HepG2 (cell line): ENCODE measurements around the gene STK4. TPM values are rescaled to one million over a fixed set of nuclear protein-coding genes. Genes with fewer than 3 reads are reported as not detected.

ENCODE experiments used
- ATAC-seq: fragments of 200-7000 bp; cut with Tn5 transposase; 3 replicates; pipeline ENCODE4 v1.9.1; 2020; ENCODE audit warnings: mild to moderate bottlenecking, moderate library complexity
- BruUV-seq: library from RNA; stranded (reverse); fragments of 400-500 nt; replicated peaks from 2 replicates; lab custom pipeline; 2021; lab: Mats Ljungman, UMichigan
- CTCF ChIA-PET: fragments of 300-600 bp; formaldehyde crosslinking; extraction: SDS; loops from one replicate; lab custom pipeline; 2021; ENCODE audit warnings: low total read pairs, inconsistent platforms, low intra/inter-chr PET ratio; lab: Yijun Ruan, JAX
- POLR2A ChIA-PET: fragments of 350-600 bp; sonication (Branson Sonifier 250); formaldehyde crosslinking; loops from one replicate; lab custom pipeline; 2020; ENCODE audit warnings: antibody characterized with exemption, inconsistent platforms; lab: Yijun Ruan, JAX
- DNase-seq: peaks from one replicate; pipeline ENCODE4 v3.0.0-alpha.2; 2015; ENCODE audit warnings: low spot score
- FAIRE-seq: peaks from 3 replicates; lab custom pipeline; 2011; peaks lifted over from hg19 to GRCh38; lab: Jason Lieb, UNC
- H2AFZ ChIP-seq: one replicate; pipeline ENCODE4 v1.6.1; 2011; ENCODE audit warnings: low read length, inconsistent platforms
- H3K27ac ChIP-seq: fragments of 300-600 bp; 3 replicates; pipeline ENCODE4 v1.8.0; 2011; ENCODE audit warnings: mixed run types, mild to moderate bottlenecking, mixed read lengths, low read length, inconsistent platforms; ENCODE audit not compliant: insufficient read depth; ENCODE audit errors: extremely low read length
- H3K27me3 ChIP-seq, 2 experiments: fragments of 200-600 bp in 1 of 2; 2 replicates in 1 of 2; 3 replicates in 1 of 2; pipeline versions ENCODE4 v1.6.0 to v1.8.0; 2011; ENCODE audit warnings: low read length in 2 of 2, mild to moderate bottlenecking in 2 of 2, moderate library complexity in 2 of 2, inconsistent platforms in 1 of 2; ENCODE audit not compliant: insufficient read depth in 2 of 2, control insufficient read depth in 1 of 2
- H3K36me3 ChIP-seq, 2 experiments: fragments of 200-600 bp in 1 of 2; replicated peaks in 1 of 2; 2 replicates in 1 of 2; 3 replicates in 1 of 2; pipeline versions ENCODE4 v1.5.1 to v1.8.0; 2011; ENCODE audit warnings: low read length in 2 of 2, inconsistent platforms in 1 of 2; ENCODE audit not compliant: insufficient read depth in 2 of 2, control insufficient read depth in 1 of 2
- H3K4me1 ChIP-seq: 2 replicates; pipeline ENCODE4 v1.5.1; 2012; ENCODE audit warnings: low read length, inconsistent platforms; ENCODE audit not compliant: insufficient read depth
- H3K4me2 ChIP-seq: 2 replicates; pipeline ENCODE4 v1.6.0; 2011; ENCODE audit warnings: low read depth, low read length, inconsistent platforms
- H3K4me3 ChIP-seq, 3 experiments: fragments of 200-600 bp in 1 of 3; sonication (generic), shearing (Covaris generic) in 1 of 3; replicated peaks in 1 of 3; 2 replicates each; pipeline ENCODE4 v1.5.1; 2011 to 2016; ENCODE audit warnings: low read length in 3 of 3, inconsistent platforms in 2 of 3, low read depth in 2 of 3, mild to moderate bottlenecking in 2 of 3, control low read depth in 1 of 3, mixed read lengths in 1 of 3; ENCODE audit not compliant: insufficient read depth in 1 of 3
- H3K79me2 ChIP-seq: one replicate; pipeline ENCODE4 v1.6.1; 2011; ENCODE audit warnings: low read length, inconsistent platforms; ENCODE audit not compliant: insufficient read depth
- H3K9ac ChIP-seq: 2 replicates; pipeline ENCODE4 v1.6.0; 2011; ENCODE audit warnings: mild to moderate bottlenecking, low read depth, low read length, inconsistent platforms; ENCODE audit not compliant: insufficient read depth
- H3K9me3 ChIP-seq: 2 replicates; pipeline ENCODE4 v1.5.1; 2012; ENCODE audit warnings: mild to moderate bottlenecking, low read length
- H4K20me1 ChIP-seq: 2 replicates; pipeline ENCODE4 v1.6.0; 2011; ENCODE audit warnings: inconsistent platforms, mild to moderate bottlenecking, low read length, moderate library complexity; ENCODE audit not compliant: insufficient read depth
- GZF1 ChIP-seq: sonication (generic); formaldehyde crosslinking; IDR thresholded peaks from 2 replicates; pipeline ENCODE4 v1.5.1; 2020; ENCODE audit warnings: mild to moderate bottlenecking, missing genetic modification reagents
- HES4 ChIP-seq: sonication (generic); formaldehyde crosslinking; IDR thresholded peaks from 2 replicates; pipeline ENCODE4 v1.9.0; 2021; ENCODE audit warnings: mild to moderate bottlenecking, missing genetic modification reagents, borderline replicate concordance
- IRF2 ChIP-seq: IDR thresholded peaks from 2 replicates; pipeline ENCODE4 v1.6.1; 2018; ENCODE audit warnings: missing genetic modification reagents, missing compliant biosample characterization
- MAZ ChIP-seq, 2 experiments: sonication (generic) in 1 of 2; formaldehyde crosslinking in 1 of 2; IDR thresholded peaks; 2 replicates each; pipeline versions ENCODE4 v1.5.0 to v1.6.1; 2012 to 2020; ENCODE audit warnings: low read depth in 2 of 2, mild to moderate bottlenecking in 2 of 2, borderline replicate concordance in 1 of 2, improper control_type of control experiment in 1 of 2, low read length in 1 of 2, missing genetic modification reagents in 1 of 2, moderate library complexity in 1 of 2
- MEIS2 ChIP-seq: sonication (generic); formaldehyde crosslinking; IDR thresholded peaks from 2 replicates; pipeline ENCODE4 v1.9.0; 2021; ENCODE audit warnings: mild to moderate bottlenecking, missing genetic modification reagents
- MLLT10 ChIP-seq: sonication (generic); formaldehyde crosslinking; IDR thresholded peaks from 2 replicates; pipeline ENCODE4 v1.4.0; 2020; ENCODE audit warnings: missing genetic modification reagents
- NFE2L2 ChIP-seq: fragments of 150-350 bp; IDR thresholded peaks from 2 replicates; pipeline ENCODE4 v1.6.1; 2014; ENCODE audit warnings: low read length
- TARDBP ChIP-seq: sonication (generic); formaldehyde crosslinking; IDR thresholded peaks from 2 replicates; pipeline ENCODE4 v1.8.0; 2022; ENCODE audit warnings: mild to moderate bottlenecking, missing genetic modification reagents
- YEATS4 ChIP-seq: sonication (generic); formaldehyde crosslinking; IDR thresholded peaks from 2 replicates; pipeline ENCODE4 v1.4.0; 2020; ENCODE audit warnings: missing genetic modification reagents, borderline replicate concordance
- ZNF10 ChIP-seq: sonication (generic); formaldehyde crosslinking; IDR thresholded peaks from 2 replicates; pipeline ENCODE4 v1.4.0; 2020; ENCODE audit warnings: mild to moderate bottlenecking, low read depth, missing genetic modification reagents, borderline replicate concordance
- ZNF329 ChIP-seq: sonication (generic); formaldehyde crosslinking; IDR thresholded peaks from 2 replicates; pipeline ENCODE4 v1.9.0; 2021; ENCODE audit warnings: low read depth, mild to moderate bottlenecking, missing genetic modification reagents
- ZNF572 ChIP-seq: sonication (generic); formaldehyde crosslinking; IDR thresholded peaks from 2 replicates; pipeline ENCODE4 v1.5.1; 2020; ENCODE audit warnings: mild to moderate bottlenecking, missing genetic modification reagents
- whole genome bisulfite sequencing: methylation state at CpG from one replicate; pipeline ENCODE4 v1.1.6; 2017; ENCODE audit warnings: low lambda C conversion rate; 5-methylcytosine and 5-hydroxymethylcytosine counted together
- in situ Hi-C: cut with HindIII; loops from 2 replicates; pipeline ENCODE4 v1.10.0; 2017; ENCODE audit warnings: low pct_unique_long_range_greater_than_20kb; ENCODE audit not compliant: extremely low pct_ligation_motif_present
- intact Hi-C: fragments of 100-400 bp; cut with micrococcal nuclease; formaldehyde crosslinking; loops from one replicate; pipeline ENCODE4 v1.10.0; 2022; ENCODE audit not compliant: unreplicated experiment
- polyA plus RNA-seq, 8 experiments: library from polyadenylated mRNA; depleted of rRNA in 3 of 8; stranded (reverse) in 7 of 8; unstranded in 1 of 8; fragments of >200 nt; fragmentation: Illumina TruSeq in 4 of 8; extraction: Trizol in 4 of 8; gene quantifications; 2 replicates each; pipeline versions ENCODE4 v1.2.1 to v1.2.3, GENCODE V29; 2011 to 2016; ENCODE audit warnings: low read depth in 4 of 8, missing spikeins in 1 of 8, mixed read lengths in 1 of 8; ENCODE audit not compliant: insufficient read depth in 1 of 8
- total RNA-seq, 5 experiments: library from RNA; depleted of rRNA; stranded (reverse); fragments of >200 nt; fragmentation: Illumina TruSeq; extraction: Trizol; gene quantifications; 2 replicates each; pipeline ENCODE4 v1.2.3, GENCODE V29; 2016; ENCODE audit warnings: low read depth in 1 of 5
- TF ChIP-seq, protein P1 (sequence below): sonication (generic); formaldehyde crosslinking; IDR thresholded peaks from 2 replicates; pipeline ENCODE4 v1.5.0; 2020; ENCODE audit warnings: missing genetic modification reagents
- TF ChIP-seq, protein P2 (sequence below): IDR thresholded peaks from 2 replicates; pipeline ENCODE4 v1.6.1; 2016; ENCODE audit warnings: missing biosample characterization, missing genetic modification reagents, low read depth
- TF ChIP-seq, protein P3 (sequence below): sonication (generic); formaldehyde crosslinking; IDR thresholded peaks from 2 replicates; pipeline ENCODE4 v1.5.1; 2020; ENCODE audit warnings: mild to moderate bottlenecking, missing genetic modification reagents, borderline replicate concordance

The STK4 gene
- total and polyA plus RNA-seq, 2 of the 13 experiments (the other 11 are each of a cell fraction or from before 2014, with no cell fraction given): 25.6 to 38.3 TPM

DNA sequence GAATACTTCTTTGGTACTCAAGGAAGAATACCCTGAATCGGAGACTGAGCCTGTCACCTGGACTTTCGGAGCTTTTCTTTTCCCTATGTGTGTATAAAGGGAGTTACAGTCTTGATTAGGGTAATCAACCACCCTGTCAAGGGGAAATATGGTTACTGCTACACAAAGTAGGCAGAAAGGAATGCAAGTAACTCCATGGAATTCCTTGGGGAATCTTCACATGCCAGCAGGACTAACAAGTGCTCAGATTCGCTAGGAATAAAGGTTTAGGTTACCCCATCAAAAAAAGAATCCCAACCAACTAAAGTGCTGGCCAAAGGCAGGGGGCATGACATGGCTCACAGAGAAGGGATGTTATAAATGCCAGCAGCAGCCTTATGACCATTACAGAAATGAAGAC, 124.2 kb downstream of the STK4 start:
- Histone ChIP-seq H3K36me3 (no peaks in the 10 kb centered on the region), H3K79me2 (no peaks in the 10 kb centered on the region), H3K4me3 (no peak overlapping the region), H3K27me3 (no peaks in the 10 kb centered on the region), H2AFZ (no peak overlapping the region), H3K9me3 (no peaks in the 10 kb centered on the region), H4K20me1 (no peaks in the 10 kb centered on the region), H3K9ac (no peak overlapping the region), H3K27ac (no peak overlapping the region), H3K4me1 (no peaks in the 10 kb centered on the region), H3K4me2 (no peak overlapping the region)
- ChIA-PET POLR2A (no interaction called here), CTCF (no interaction called here)
- BruUV-seq: no TSS peak
- 64% methylated on average over 3 of the region's 3 CpGs for WGBS
- FAIRE-seq: no peak
- no peak for ATAC-seq
- no peak for DNase-seq
- in situ Hi-C loops: loop anchor here (10.0 kb wide), 1 partner anchor 46 kb away; no protein-coding TSS in a partner anchor
- intact Hi-C loops: no loop called here
- no peak for TF ChIP-seq NFE2L2
- TF ChIP-seq IRF2 (CRISPR knock-in tag): no peak
- TF ChIP-seq, protein P1, sequence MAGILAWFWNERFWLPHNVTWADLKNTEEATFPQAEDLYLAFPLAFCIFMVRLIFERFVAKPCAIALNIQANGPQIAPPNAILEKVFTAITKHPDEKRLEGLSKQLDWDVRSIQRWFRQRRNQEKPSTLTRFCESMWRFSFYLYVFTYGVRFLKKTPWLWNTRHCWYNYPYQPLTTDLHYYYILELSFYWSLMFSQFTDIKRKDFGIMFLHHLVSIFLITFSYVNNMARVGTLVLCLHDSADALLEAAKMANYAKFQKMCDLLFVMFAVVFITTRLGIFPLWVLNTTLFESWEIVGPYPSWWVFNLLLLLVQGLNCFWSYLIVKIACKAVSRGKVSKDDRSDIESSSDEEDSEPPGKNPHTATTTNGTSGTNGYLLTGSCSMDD (CRISPR knock-in tag): no peak
- TF ChIP-seq HES4 (CRISPR knock-in tag): no peak
- TF ChIP-seq, protein P2, sequence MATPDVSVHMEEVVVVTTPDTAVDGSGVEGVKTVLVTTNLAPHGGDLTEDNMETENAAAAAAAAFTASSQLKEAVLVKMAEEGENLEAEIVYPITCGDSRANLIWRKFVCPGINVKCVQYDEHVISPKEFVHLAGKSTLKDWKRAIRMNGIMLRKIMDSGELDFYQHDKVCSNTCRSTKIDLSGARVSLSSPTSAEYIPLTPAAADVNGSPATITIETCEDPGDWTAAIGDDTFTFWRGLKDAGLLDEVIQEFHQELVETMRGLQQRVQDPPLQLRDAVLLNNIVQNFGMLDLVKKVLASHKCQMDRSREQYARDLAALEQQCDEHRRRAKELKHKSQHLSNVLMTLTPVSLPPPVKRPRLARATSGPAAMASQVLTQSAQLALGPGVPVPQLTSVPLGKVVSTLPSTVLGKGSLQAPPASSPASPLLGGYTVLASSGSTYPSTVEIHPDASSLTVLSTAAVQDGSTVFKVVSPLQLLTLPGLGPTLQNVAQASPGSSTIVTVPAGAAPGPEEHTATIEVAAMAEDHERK (CRISPR knock-in tag): no peak
- no peak for TF ChIP-seq YEATS4 (CRISPR knock-in tag)
- no peak for TF ChIP-seq GZF1
- TF ChIP-seq ZNF10 (CRISPR knock-in tag): no peak
- no peak for TF ChIP-seq MAZ (IDR thresholded peaks at IDR 0.05; ENCODE audit: borderline replicate concordance, low read depth, low read length)
- no peak for TF ChIP-seq MAZ (CRISPR knock-in tag; IDR thresholded peaks at IDR 0.05; ENCODE audit: low read depth)
- no peak for TF ChIP-seq TARDBP (CRISPR knock-in tag)
- TF ChIP-seq, protein P3, sequence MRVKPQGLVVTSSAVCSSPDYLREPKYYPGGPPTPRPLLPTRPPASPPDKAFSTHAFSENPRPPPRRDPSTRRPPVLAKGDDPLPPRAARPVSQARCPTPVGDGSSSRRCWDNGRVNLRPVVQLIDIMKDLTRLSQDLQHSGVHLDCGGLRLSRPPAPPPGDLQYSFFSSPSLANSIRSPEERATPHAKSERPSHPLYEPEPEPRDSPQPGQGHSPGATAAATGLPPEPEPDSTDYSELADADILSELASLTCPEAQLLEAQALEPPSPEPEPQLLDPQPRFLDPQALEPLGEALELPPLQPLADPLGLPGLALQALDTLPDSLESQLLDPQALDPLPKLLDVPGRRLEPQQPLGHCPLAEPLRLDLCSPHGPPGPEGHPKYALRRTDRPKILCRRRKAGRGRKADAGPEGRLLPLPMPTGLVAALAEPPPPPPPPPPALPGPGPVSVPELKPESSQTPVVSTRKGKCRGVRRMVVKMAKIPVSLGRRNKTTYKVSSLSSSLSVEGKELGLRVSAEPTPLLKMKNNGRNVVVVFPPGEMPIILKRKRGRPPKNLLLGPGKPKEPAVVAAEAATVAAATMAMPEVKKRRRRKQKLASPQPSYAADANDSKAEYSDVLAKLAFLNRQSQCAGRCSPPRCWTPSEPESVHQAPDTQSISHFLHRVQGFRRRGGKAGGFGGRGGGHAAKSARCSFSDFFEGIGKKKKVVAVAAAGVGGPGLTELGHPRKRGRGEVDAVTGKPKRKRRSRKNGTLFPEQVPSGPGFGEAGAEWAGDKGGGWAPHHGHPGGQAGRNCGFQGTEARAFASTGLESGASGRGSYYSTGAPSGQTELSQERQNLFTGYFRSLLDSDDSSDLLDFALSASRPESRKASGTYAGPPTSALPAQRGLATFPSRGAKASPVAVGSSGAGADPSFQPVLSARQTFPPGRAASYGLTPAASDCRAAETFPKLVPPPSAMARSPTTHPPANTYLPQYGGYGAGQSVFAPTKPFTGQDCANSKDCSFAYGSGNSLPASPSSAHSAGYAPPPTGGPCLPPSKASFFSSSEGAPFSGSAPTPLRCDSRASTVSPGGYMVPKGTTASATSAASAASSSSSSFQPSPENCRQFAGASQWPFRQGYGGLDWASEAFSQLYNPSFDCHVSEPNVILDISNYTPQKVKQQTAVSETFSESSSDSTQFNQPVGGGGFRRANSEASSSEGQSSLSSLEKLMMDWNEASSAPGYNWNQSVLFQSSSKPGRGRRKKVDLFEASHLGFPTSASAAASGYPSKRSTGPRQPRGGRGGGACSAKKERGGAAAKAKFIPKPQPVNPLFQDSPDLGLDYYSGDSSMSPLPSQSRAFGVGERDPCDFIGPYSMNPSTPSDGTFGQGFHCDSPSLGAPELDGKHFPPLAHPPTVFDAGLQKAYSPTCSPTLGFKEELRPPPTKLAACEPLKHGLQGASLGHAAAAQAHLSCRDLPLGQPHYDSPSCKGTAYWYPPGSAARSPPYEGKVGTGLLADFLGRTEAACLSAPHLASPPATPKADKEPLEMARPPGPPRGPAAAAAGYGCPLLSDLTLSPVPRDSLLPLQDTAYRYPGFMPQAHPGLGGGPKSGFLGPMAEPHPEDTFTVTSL (CRISPR knock-in tag): no peak
- TF ChIP-seq MLLT10 (CRISPR knock-in tag): no peak
- TF ChIP-seq ZNF572: no peak
- TF ChIP-seq ZNF329 (CRISPR knock-in tag): no peak
- TF ChIP-seq MEIS2 (CRISPR knock-in tag): no peak
